Esophagus squamous epithelium (tissue), 4 donors: Measurements from ENCODE around the gene GNA12.

Source experiments
- POLR2A ChIP-seq, 4 donors: fragments of 450-650 bp; IDR thresholded peaks; one replicate each; pipeline ENCODE4 v1.6.1; 2017; ENCODE audit warnings: antibody characterized with exemption in 4 of 4, mild to moderate bottlenecking in 4 of 4, moderate library complexity in 3 of 4
- TF ChIP-seq, protein P1 (sequence below), 6 experiments: fragments of 450-650 bp in 4 of 6; fragments of 200-600 bp in 2 of 6; sonication (generic) in 2 of 6; IDR thresholded peaks; one replicate each; pipeline ENCODE4 v1.5.1; 2016 to 2019; ENCODE audit warnings: antibody characterized with exemption in 6 of 6, mild to moderate bottlenecking in 4 of 6, moderate library complexity in 4 of 6

- TF ChIP-seq, protein P1, sequence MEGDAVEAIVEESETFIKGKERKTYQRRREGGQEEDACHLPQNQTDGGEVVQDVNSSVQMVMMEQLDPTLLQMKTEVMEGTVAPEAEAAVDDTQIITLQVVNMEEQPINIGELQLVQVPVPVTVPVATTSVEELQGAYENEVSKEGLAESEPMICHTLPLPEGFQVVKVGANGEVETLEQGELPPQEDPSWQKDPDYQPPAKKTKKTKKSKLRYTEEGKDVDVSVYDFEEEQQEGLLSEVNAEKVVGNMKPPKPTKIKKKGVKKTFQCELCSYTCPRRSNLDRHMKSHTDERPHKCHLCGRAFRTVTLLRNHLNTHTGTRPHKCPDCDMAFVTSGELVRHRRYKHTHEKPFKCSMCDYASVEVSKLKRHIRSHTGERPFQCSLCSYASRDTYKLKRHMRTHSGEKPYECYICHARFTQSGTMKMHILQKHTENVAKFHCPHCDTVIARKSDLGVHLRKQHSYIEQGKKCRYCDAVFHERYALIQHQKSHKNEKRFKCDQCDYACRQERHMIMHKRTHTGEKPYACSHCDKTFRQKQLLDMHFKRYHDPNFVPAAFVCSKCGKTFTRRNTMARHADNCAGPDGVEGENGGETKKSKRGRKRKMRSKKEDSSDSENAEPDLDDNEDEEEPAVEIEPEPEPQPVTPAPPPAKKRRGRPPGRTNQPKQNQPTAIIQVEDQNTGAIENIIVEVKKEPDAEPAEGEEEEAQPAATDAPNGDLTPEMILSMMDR (IDR thresholded peaks at IDR 0.05): no peak
- TF ChIP-seq POLR2A (IDR thresholded peaks at IDR 0.05): no peak
Observed at GRCh38 chr7:2706685-2707126, 137.4 kb downstream of the GNA12 start.
